Measurements from ENCODE around the gene ZNF280B. TPM values are rescaled to one million over a fixed set of nuclear protein-coding genes. Genes with fewer than 3 reads are reported as not detected.

The ZNF280B gene
- total and polyA plus RNA-seq, 5 donors from 2014 or later: 0.70 to 1.9 (median 0.84) TPM

Other genes starting within 250 kb of the ZNF280B start
- not detected for gene ZNF280A, start 11.5 kb upstream of the ZNF280B start, total RNA-seq
- not detected for gene ZNF280A, start 11.5 kb upstream of the ZNF280B start, polyA plus RNA-seq
- not detected for gene PRAME, start 50.5 kb upstream of the ZNF280B start, total RNA-seq
- gene PRAME, start 50.5 kb upstream of the ZNF280B start, polyA plus RNA-seq: not detected
- gene GGTLC2, start 135.9 kb upstream of the ZNF280B start, total RNA-seq: not detected
- gene GGTLC2, start 135.9 kb upstream of the ZNF280B start, polyA plus RNA-seq: under 1 TPM in 1 of 4 donors, not detected in 3; 0.24 TPM

All from CD4-positive, CD25-positive, alpha-beta regulatory T cell (primary cell).